ENCODE measurements around the gene FABP1.

FABP1 gene

DNA sequence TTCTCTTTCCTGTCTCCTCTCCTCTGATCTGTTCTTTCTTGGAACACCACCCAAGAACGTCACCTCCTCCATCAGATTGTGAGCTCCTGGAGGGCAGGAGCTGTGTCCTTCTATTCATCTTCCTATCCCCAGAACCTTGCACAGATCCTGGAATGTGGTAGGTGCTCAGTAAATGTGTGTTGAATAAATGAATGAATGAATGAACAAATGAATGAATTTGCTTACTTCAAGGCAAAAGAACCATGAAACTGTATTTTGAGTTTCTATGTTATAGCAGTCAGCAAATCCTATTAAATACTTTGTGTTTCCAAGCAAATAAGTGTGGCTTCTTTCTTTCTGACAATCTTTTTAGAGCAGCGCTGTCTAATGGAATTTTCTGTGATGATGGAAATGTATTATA is 14.8 kb downstream of the FABP1 start:
- no peaks in the 10 kb centered on the region for H3K4me1 ChIP-seq (ENCODE audit: control insufficient read depth, insufficient read depth, low read length, unreplicated experiment)
- no peak overlapping the region for H2AFZ ChIP-seq (ENCODE audit: low read length, unreplicated experiment)
- peaks cover 85% of the 10 kb centered on the region for H3K27me3 ChIP-seq (ENCODE audit: insufficient read depth, low read length)
- no peak overlapping the region for H3K4me3 ChIP-seq (ENCODE audit: low read depth, low read length)
- no peak overlapping the region for H3K27ac ChIP-seq (ENCODE audit: low read depth, low read length)
- no peaks in the 10 kb centered on the region for H3K36me3 ChIP-seq (ENCODE audit: insufficient read depth, low read length)
- H3K79me2 ChIP-seq (ENCODE audit: control insufficient read depth, insufficient read depth, low read length, unreplicated experiment): no peaks in the 10 kb centered on the region

DNA sequence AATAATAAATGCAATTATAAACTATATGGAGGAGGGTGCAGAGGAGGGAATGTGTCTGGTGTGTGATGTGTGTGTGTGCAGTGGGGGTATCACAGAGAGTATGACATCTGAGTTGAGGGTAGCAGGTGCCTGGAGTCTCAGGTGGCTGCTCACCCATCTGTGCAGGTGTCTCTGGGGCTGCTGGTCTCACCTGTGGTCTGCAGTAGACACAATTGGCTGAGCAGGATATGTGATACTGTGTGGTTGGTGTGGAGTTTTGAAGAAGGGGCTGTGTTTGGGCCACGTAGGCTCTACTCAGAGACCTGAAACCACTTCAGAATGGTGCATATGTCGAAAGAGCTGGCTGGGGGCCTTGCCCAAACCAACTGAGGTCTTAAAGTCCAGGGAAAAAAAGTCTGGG is 17.0 kb downstream of the FABP1 start:
- Histone ChIP-seq H3K27me3 (ENCODE audit: insufficient read depth, low read length) (peaks cover 78% of the 10 kb centered on the region), H3K4me3 (ENCODE audit: low read depth, low read length) (no peak overlapping the region), H3K79me2 (ENCODE audit: control insufficient read depth, insufficient read depth, low read length, unreplicated experiment) (no peaks in the 10 kb centered on the region), H3K27ac (ENCODE audit: low read depth, low read length) (no peak overlapping the region), H2AFZ (ENCODE audit: low read length, unreplicated experiment) (no peak overlapping the region), H3K4me1 (ENCODE audit: control insufficient read depth, insufficient read depth, low read length, unreplicated experiment) (no peaks in the 10 kb centered on the region), H3K36me3 (ENCODE audit: insufficient read depth, low read length) (no peaks in the 10 kb centered on the region)

DNA sequence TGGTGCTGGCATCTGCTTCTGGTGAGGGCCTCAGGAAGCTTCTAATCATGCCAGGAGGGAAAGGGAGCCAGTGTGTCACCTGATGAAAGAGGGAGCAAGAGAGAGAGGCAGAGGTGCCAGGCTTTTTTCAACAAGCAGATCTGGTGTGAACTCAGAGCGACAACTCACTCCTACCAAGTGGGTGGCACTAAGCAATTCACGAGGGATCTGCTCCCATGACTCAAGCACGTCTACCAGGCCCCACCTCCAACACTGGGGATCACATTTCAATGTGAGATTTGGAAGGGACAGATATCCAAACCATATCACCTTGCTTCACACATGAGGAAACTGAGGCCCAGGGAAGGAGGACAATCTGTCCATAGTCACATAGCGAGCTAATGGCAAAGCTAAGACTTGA is 19.1 kb downstream of the FABP1 start:
- no peak overlapping the region for H2AFZ ChIP-seq (ENCODE audit: low read length, unreplicated experiment)
- no peaks in the 10 kb centered on the region for H3K36me3 ChIP-seq (ENCODE audit: insufficient read depth, low read length)
- no peaks in the 10 kb centered on the region for H3K79me2 ChIP-seq (ENCODE audit: control insufficient read depth, insufficient read depth, low read length, unreplicated experiment)
- no peak overlapping the region for H3K4me3 ChIP-seq (ENCODE audit: low read depth, low read length)
- H3K4me1 ChIP-seq (ENCODE audit: control insufficient read depth, insufficient read depth, low read length, unreplicated experiment): no peaks in the 10 kb centered on the region
- no peak overlapping the region for H3K27ac ChIP-seq (ENCODE audit: low read depth, low read length)
- peaks cover 69% of the 10 kb centered on the region for H3K27me3 ChIP-seq (ENCODE audit: insufficient read depth, low read length)

DNA sequence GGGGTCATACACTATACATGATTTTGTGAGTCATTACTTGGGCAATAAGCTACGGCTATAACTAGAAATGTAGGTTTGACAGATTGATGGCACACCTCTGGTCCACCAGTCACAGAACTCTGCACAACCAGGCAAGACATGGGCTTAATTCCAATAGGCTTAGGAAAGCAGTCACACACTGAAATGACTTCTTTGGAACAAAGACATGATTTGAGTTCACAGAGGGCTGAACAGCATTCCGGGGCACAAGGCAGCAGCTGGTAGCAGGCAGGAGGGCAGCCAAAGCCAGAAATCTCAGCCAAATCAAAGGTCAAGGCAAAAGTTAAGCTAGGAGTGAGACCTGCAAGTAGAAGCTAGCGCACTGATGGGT is 27.4 kb downstream of the FABP1 start:
- Histone ChIP-seq H2AFZ (ENCODE audit: low read length, unreplicated experiment) (no peak overlapping the region), H3K27me3 (ENCODE audit: insufficient read depth, low read length) (peaks cover 62% of the 10 kb centered on the region), H3K27ac (ENCODE audit: low read depth, low read length) (no peak overlapping the region), H3K79me2 (ENCODE audit: control insufficient read depth, insufficient read depth, low read length, unreplicated experiment) (no peaks in the 10 kb centered on the region), H3K4me3 (ENCODE audit: low read depth, low read length) (no peak overlapping the region), H3K4me1 (ENCODE audit: control insufficient read depth, insufficient read depth, low read length, unreplicated experiment) (no peaks in the 10 kb centered on the region), H3K36me3 (ENCODE audit: insufficient read depth, low read length) (no peaks in the 10 kb centered on the region)

DNA sequence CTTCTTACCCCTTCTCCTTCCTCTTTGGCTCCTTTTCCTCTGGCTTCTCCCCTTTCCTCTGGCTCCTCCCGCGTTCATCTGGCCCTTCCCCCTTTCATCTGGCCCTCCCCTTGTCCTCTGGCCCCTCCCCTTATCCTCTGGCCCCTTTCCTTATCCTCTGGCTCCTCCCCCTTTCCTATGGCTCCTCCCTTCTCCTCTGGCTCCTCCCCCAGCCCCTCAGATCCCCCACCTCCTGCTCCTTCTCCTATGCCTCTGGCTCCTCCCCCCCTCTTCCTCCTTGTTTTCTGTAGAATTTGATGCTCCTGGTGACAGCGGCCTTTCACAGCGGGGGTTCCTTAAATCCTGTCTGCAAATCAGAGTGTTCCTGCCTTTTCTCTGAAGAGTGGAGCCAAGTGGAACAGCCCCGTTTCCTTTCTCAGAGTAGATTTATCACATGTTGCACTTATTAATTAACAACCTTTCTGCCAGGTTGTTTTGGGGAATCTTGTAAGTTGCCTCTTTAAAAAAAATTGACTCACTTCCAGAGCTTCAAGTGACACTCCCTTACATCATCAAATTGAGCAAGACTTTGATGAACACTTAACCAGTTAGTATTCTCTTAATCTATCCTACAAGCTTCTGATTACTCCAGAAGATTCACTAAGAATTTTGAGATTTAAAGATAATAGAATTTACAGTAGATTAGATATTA is 27.9 kb downstream of the FABP1 start:
- no peaks in the 10 kb centered on the region for H3K36me3 ChIP-seq (ENCODE audit: insufficient read depth, low read length)
- H3K27me3 ChIP-seq (ENCODE audit: insufficient read depth, low read length): peaks cover 66% of the 10 kb centered on the region
- H3K79me2 ChIP-seq (ENCODE audit: control insufficient read depth, insufficient read depth, low read length, unreplicated experiment): no peaks in the 10 kb centered on the region
- H2AFZ ChIP-seq (ENCODE audit: low read length, unreplicated experiment): no peak overlapping the region
- no peaks in the 10 kb centered on the region for H3K4me1 ChIP-seq (ENCODE audit: control insufficient read depth, insufficient read depth, low read length, unreplicated experiment)
- no peak overlapping the region for H3K27ac ChIP-seq (ENCODE audit: low read depth, low read length)
- no peak overlapping the region for H3K4me3 ChIP-seq (ENCODE audit: low read depth, low read length)

DNA sequence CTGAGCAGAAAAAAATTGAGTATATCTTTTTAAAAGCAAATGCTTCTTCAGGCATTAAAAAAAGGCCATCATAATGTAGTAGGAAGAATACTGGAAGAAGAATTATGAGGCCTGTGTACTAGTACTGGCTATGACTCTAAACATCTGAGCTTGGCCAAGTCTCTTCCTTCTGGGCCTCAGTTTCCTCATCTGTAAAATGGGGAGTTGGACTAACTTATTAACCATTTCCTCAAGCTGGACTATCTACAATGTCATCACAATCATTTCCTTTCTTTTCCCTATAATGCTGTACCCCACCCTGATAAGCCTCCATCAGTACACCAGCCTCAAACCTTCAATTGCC is 29.3 kb downstream of the FABP1 start:
- H2AFZ ChIP-seq (ENCODE audit: low read length, unreplicated experiment): no peak overlapping the region
- peaks cover 68% of the 10 kb centered on the region for H3K27me3 ChIP-seq (ENCODE audit: insufficient read depth, low read length)
- no peak overlapping the region for H3K4me3 ChIP-seq (ENCODE audit: low read depth, low read length)
- H3K27ac ChIP-seq (ENCODE audit: low read depth, low read length): no peak overlapping the region
- H3K36me3 ChIP-seq (ENCODE audit: insufficient read depth, low read length): no peaks in the 10 kb centered on the region
- H3K79me2 ChIP-seq (ENCODE audit: control insufficient read depth, insufficient read depth, low read length, unreplicated experiment): no peaks in the 10 kb centered on the region
- H3K4me1 ChIP-seq (ENCODE audit: control insufficient read depth, insufficient read depth, low read length, unreplicated experiment): no peaks in the 10 kb centered on the region

DNA sequence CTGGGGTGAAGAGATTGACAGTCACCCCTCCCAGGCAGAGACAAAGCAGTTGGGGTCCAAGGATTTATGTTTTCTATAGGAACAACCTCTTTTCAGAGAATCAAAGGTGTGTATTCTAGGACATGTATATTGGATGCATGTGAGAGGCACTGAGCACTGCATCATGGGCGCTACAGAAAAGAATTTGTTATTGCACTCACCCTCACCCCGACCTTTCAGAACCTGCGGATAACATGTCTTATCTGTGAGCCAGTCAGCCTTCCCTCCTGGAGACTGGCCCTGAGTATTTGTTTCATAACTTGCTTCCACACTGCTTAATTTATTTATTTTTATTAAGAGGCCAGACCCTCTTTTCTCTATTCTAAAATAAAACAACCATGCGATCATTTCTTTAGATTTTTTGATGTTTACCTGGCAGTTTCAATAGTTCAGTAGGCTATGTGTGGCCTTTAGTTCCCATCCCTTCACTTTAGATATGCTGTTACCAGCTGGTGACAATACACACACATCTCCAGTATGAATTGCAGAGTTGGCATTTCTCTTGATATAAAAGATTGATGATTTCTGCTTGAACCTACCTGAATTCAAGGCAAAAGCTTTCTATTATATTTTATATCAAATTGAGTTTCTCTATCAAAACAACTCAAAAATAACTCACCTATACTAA is 29.8 kb downstream of the FABP1 start:
- no peaks in the 10 kb centered on the region for H3K36me3 ChIP-seq (ENCODE audit: insufficient read depth, low read length)
- H2AFZ ChIP-seq (ENCODE audit: low read length, unreplicated experiment): no peak overlapping the region
- H3K27me3 ChIP-seq (ENCODE audit: insufficient read depth, low read length): peaks cover 68% of the 10 kb centered on the region
- H3K79me2 ChIP-seq (ENCODE audit: control insufficient read depth, insufficient read depth, low read length, unreplicated experiment): no peaks in the 10 kb centered on the region
- H3K4me1 ChIP-seq (ENCODE audit: control insufficient read depth, insufficient read depth, low read length, unreplicated experiment): no peaks in the 10 kb centered on the region
- no peak overlapping the region for H3K27ac ChIP-seq (ENCODE audit: low read depth, low read length)
- no peak overlapping the region for H3K4me3 ChIP-seq (ENCODE audit: low read depth, low read length)

DNA sequence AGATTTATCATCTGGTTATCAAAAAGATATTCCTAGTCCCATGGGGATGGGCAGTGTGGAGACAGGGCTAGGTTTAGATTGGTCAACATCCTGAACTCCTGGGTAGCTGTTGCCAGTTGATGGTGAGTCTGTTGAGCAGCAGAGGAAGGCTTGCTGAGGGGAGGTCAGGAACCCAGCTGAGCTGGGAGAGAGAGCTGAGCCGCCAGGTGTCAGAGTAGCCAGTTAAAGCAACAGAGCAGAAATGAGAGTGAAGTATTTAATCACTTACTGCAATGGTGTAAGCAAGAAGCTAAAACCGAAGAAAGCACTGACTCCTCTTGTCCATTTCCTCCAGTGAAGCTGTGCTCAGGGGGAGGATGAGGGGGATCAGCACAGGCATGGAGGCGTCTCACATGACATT is 30.7 kb downstream of the FABP1 start:
- H3K79me2 ChIP-seq (ENCODE audit: control insufficient read depth, insufficient read depth, low read length, unreplicated experiment): no peaks in the 10 kb centered on the region
- no peaks in the 10 kb centered on the region for H3K4me1 ChIP-seq (ENCODE audit: control insufficient read depth, insufficient read depth, low read length, unreplicated experiment)
- peaks cover 62% of the 10 kb centered on the region for H3K27me3 ChIP-seq (ENCODE audit: insufficient read depth, low read length)
- no peak overlapping the region for H3K4me3 ChIP-seq (ENCODE audit: low read depth, low read length)
- H3K27ac ChIP-seq (ENCODE audit: low read depth, low read length): no peak overlapping the region
- no peak overlapping the region for H2AFZ ChIP-seq (ENCODE audit: low read length, unreplicated experiment)
- no peaks in the 10 kb centered on the region for H3K36me3 ChIP-seq (ENCODE audit: insufficient read depth, low read length)

DNA sequence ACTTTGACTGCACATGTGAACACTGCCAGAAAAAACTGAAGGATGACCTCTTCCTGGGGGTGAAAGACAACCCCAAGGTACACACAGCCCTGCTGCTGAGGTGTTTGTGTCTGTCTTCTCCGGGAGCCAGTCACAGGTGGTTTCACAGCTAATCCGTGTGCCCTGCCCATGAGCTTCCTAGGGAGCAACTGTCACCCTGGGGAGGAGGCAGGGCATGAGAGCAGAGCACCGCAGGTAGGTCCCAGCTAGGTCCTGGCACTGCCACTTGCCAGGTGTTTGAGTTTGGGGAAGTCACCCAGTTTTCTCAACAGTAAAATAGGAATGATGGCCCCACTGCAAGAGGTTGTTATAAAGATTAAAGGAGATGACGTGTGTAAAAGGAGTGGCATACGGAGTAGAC is 31.2 kb downstream of the FABP1 start:
- Histone ChIP-seq H3K79me2 (ENCODE audit: control insufficient read depth, insufficient read depth, low read length, unreplicated experiment) (no peaks in the 10 kb centered on the region), H3K27me3 (ENCODE audit: insufficient read depth, low read length) (peaks cover 57% of the 10 kb centered on the region), H3K27ac (ENCODE audit: low read depth, low read length) (no peak overlapping the region), H3K4me1 (ENCODE audit: control insufficient read depth, insufficient read depth, low read length, unreplicated experiment) (no peaks in the 10 kb centered on the region), H3K36me3 (ENCODE audit: insufficient read depth, low read length) (no peaks in the 10 kb centered on the region), H2AFZ (ENCODE audit: low read length, unreplicated experiment) (no peak overlapping the region), H3K4me3 (ENCODE audit: low read depth, low read length) (no peak overlapping the region)

DNA sequence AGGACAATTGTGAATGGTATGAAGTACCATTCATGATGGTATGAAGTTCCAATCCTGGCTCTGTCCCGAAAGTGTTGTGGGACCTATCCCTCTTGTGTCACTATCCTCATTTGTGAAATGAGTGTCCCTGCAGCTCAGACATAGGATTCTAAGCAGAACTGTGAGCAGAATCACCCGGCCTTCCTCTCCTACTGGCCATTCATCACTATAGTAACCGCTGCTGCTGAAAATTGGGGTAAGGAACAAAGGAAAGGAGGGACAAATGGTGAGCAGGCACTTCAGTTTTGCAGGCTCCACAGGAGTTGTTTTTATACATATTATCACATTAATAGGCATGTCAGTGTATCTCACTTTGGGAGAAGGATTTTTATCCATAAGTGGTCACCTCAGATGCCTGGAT is 32.8 kb downstream of the FABP1 start:
- Histone ChIP-seq H2AFZ (ENCODE audit: low read length, unreplicated experiment) (no peak overlapping the region), H3K4me3 (ENCODE audit: low read depth, low read length) (no peak overlapping the region), H3K27me3 (ENCODE audit: insufficient read depth, low read length) (peaks cover 49% of the 10 kb centered on the region), H3K27ac (ENCODE audit: low read depth, low read length) (no peak overlapping the region), H3K36me3 (ENCODE audit: insufficient read depth, low read length) (no peaks in the 10 kb centered on the region), H3K4me1 (ENCODE audit: control insufficient read depth, insufficient read depth, low read length, unreplicated experiment) (no peaks in the 10 kb centered on the region), H3K79me2 (ENCODE audit: control insufficient read depth, insufficient read depth, low read length, unreplicated experiment) (no peaks in the 10 kb centered on the region)

DNA sequence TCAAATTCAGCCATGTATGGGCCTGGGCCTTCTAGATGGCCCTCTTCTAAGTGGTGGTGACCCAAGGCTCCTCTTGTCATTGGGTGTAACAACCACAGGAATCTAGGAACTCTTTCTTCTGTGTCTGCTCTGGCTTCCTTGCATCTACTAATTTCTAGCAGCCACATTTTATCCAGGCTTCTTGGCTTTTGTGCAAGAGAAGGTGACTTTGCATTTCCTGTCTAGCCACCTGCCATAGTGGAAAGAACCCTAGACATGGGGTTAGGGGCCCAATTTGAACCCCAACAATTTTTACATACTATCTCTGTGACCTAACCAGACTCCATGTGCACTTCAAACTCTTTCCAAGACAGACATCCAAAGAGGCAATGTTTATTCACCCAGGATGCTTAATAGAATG is 35.1 kb downstream of the FABP1 start:
- Histone ChIP-seq H3K79me2 (ENCODE audit: control insufficient read depth, insufficient read depth, low read length, unreplicated experiment) (no peaks in the 10 kb centered on the region), H2AFZ (ENCODE audit: low read length, unreplicated experiment) (no peak overlapping the region), H3K4me3 (ENCODE audit: low read depth, low read length) (no peak overlapping the region), H3K27ac (ENCODE audit: low read depth, low read length) (no peak overlapping the region), H3K36me3 (ENCODE audit: insufficient read depth, low read length) (no peaks in the 10 kb centered on the region), H3K27me3 (ENCODE audit: insufficient read depth, low read length) (peaks cover 48% of the 10 kb centered on the region), H3K4me1 (ENCODE audit: control insufficient read depth, insufficient read depth, low read length, unreplicated experiment) (no peaks in the 10 kb centered on the region)
